ENCODE measurements around the gene GRIP1.

- TF ChIP-seq CTCF (IDR thresholded peaks at IDR 0.05) (no peak), ZFX (IDR thresholded peaks at IDR 0.05; ENCODE audit: borderline replicate concordance) (no peak)
Measured at GRCh38 chr12:66430106-66430505, 248.8 kb downstream of the GRIP1 start.

All from 22Rv1 (cell line).